GM18873 (cell line): ENCODE measurements around the gene SHKBP1.

Experiments
- ATAC-seq: cut with Tn5 transposase; IDR thresholded peaks from one replicate; pipeline ENCODE4 v1.9.1; 2021; ENCODE audit warnings: mild to moderate bottlenecking, moderate library complexity, moderate number of reproducible peaks; ENCODE audit not compliant: unreplicated experiment, low FRiP score

SHKBP1 gene

GRCh38 chr19:40632311-40633036 lies 55.8 kb downstream of the SHKBP1 start:
- ATAC-seq, result no peak

- ATAC-seq, result no peak
Measured at GRCh38 chr19:40633207-40633606, 56.5 kb downstream of the SHKBP1 start.

GRCh38 chr19:40638327-40638726 lies 61.7 kb downstream of the SHKBP1 start:
- ATAC-seq, result no peak

- ATAC-seq, result no peak
Measured at GRCh38 chr19:40639638-40639982, 62.9 kb downstream of the SHKBP1 start.

GRCh38 chr19:40640744-40641143 lies 64.1 kb downstream of the SHKBP1 start:
- ATAC-seq, result no peak
